ENCODE results near the gene ZNF76.
"Not testable (repeated sequence)": the region's sequence is repeated elsewhere in the genome, so short reads cannot be mapped to it uniquely, and the experiment has no call there.

Gene ZNF76

DNA sequence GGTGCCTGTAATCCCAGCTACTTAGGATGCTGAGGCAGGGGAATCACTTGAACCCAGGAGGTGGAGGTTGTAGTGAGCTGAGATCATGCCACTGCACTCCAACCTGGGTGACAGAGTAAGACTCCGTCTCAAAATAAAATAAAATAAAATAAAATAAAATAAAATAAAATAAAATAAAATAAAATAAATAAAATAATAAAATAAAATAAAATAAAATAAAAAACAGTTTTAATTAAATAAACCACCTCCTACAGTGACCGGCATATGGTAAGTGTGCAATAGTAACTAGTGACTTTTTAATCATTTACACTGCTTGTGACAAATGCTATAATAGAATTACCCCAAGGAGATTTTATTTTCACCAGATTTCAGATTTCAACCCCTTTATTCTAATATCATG is 49.0 kb downstream of the ZNF76 start:
- H3K27me3 ChIP-seq (ENCODE audit: control insufficient read depth in 5 of 5, insufficient read depth in 4 of 5, low read length in 5 of 5); H3K36me3 ChIP-seq (ENCODE audit: control insufficient read depth in 5 of 5, insufficient read depth in 5 of 5, low read length in 5 of 5); H3K27ac ChIP-seq (ENCODE audit: low read depth, low read length); H3K9me3 ChIP-seq (ENCODE audit: control insufficient read depth in 5 of 5, low read length in 5 of 5); H3K4me3 ChIP-seq (ENCODE audit: low read depth in 1 of 5, low read length in 5 of 5); H3K9ac ChIP-seq (ENCODE audit: low read length in 5 of 5): not testable (repeated sequence)
- peaks cover 0 to 22% (median 13%) of the 10 kb centered on the region in 5 donors for H3K4me1 ChIP-seq (ENCODE audit: control insufficient read depth in 5 of 5, insufficient read depth in 5 of 5, low read length in 5 of 5)

DNA sequence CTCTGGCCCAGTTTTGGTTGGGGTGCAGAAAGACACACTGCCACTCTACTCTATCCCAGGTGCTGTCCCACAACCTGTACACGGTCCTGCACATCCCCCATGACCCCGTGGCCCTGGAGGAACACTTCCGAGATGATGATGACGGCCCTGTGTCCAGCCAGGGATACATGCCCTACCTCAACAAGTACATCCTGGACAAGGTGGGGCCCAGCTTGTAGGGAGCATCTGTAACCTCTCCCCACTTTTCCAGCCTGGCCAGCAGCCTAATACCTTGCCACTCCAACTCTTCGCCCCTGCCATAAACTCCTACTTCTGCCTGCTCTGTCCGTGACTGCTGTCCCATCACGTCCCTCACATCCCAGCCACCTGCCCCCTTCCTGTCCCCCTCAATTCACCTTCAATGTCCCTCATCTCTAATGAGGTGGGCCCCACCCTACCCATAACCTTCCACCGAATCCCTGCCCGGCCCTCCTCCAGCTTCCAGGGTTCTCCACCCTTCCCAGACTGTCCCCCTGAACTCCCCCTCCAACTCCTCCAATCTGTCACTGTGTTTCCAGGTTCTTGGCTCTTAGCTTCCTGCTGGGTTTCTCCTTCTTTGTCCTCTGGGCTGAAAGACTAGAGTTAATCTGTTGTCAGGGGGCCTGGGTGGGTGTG is 50.2 kb downstream of the ZNF76 start:
- Histone ChIP-seq H3K4me3 (ENCODE audit: low read depth in 1 of 5, low read length in 5 of 5) (no peak overlapping the region), H3K9me3 (ENCODE audit: control insufficient read depth in 5 of 5, low read length in 5 of 5) (no peaks in the 10 kb centered on the region), H3K9ac (ENCODE audit: low read length in 5 of 5) (no peak overlapping the region), H3K4me1 (ENCODE audit: control insufficient read depth in 5 of 5, insufficient read depth in 5 of 5, low read length in 5 of 5) (peaks cover 0 to 22% (median 13%) of the 10 kb centered on the region in 5 donors), H3K27me3 (ENCODE audit: control insufficient read depth in 5 of 5, insufficient read depth in 4 of 5, low read length in 5 of 5) (no peaks in the 10 kb centered on the region), H3K27ac (ENCODE audit: low read depth, low read length) (no peak overlapping the region), H3K36me3 (ENCODE audit: control insufficient read depth in 5 of 5, insufficient read depth in 5 of 5, low read length in 5 of 5) (no peaks in the 10 kb centered on the region)

GRCh38 chr6:35310265-35310831 is 50.8 kb downstream of the ZNF76 start:
- peaks cover 0 to 22% (median 13%) of the 10 kb centered on the region in 5 donors for H3K4me1 ChIP-seq (ENCODE audit: control insufficient read depth in 5 of 5, insufficient read depth in 5 of 5, low read length in 5 of 5)
- H3K36me3 ChIP-seq (ENCODE audit: control insufficient read depth in 5 of 5, insufficient read depth in 5 of 5, low read length in 5 of 5): no peaks in the 10 kb centered on the region
- H3K4me3 ChIP-seq (ENCODE audit: low read depth in 1 of 5, low read length in 5 of 5): no peak overlapping the region
- no peak overlapping the region for H3K27ac ChIP-seq (ENCODE audit: low read depth, low read length)
- H3K9ac ChIP-seq (ENCODE audit: low read length in 5 of 5): no peak overlapping the region
- H3K27me3 ChIP-seq (ENCODE audit: control insufficient read depth in 5 of 5, insufficient read depth in 4 of 5, low read length in 5 of 5): no peaks in the 10 kb centered on the region
- no peaks in the 10 kb centered on the region for H3K9me3 ChIP-seq (ENCODE audit: control insufficient read depth in 5 of 5, low read length in 5 of 5)

- Histone ChIP-seq H3K4me1 (ENCODE audit: control insufficient read depth in 5 of 5, insufficient read depth in 5 of 5, low read length in 5 of 5) (peaks cover 0 to 22% (median 13%) of the 10 kb centered on the region in 5 donors), H3K27ac (ENCODE audit: low read depth, low read length) (no peak overlapping the region), H3K9me3 (ENCODE audit: control insufficient read depth in 5 of 5, low read length in 5 of 5) (no peaks in the 10 kb centered on the region), H3K9ac (ENCODE audit: low read length in 5 of 5) (no peak overlapping the region), H3K36me3 (ENCODE audit: control insufficient read depth in 5 of 5, insufficient read depth in 5 of 5, low read length in 5 of 5) (no peaks in the 10 kb centered on the region), H3K4me3 (ENCODE audit: low read depth in 1 of 5, low read length in 5 of 5) (no peak overlapping the region), H3K27me3 (ENCODE audit: control insufficient read depth in 5 of 5, insufficient read depth in 4 of 5, low read length in 5 of 5) (no peaks in the 10 kb centered on the region)
These were observed 52.0 kb downstream of the ZNF76 start for GRCh38 chr6:35311390-35312075.

- Histone ChIP-seq H3K27me3 (ENCODE audit: control insufficient read depth in 5 of 5, insufficient read depth in 4 of 5, low read length in 5 of 5) (no peaks in the 10 kb centered on the region), H3K9me3 (ENCODE audit: control insufficient read depth in 5 of 5, low read length in 5 of 5) (no peaks in the 10 kb centered on the region), H3K4me1 (ENCODE audit: control insufficient read depth in 5 of 5, insufficient read depth in 5 of 5, low read length in 5 of 5) (peaks cover 0 to 22% (median 13%) of the 10 kb centered on the region in 5 donors), H3K27ac (ENCODE audit: low read depth, low read length) (no peak overlapping the region), H3K36me3 (ENCODE audit: control insufficient read depth in 5 of 5, insufficient read depth in 5 of 5, low read length in 5 of 5) (no peaks in the 10 kb centered on the region), H3K4me3 (ENCODE audit: low read depth in 1 of 5, low read length in 5 of 5) (no peak overlapping the region), H3K9ac (ENCODE audit: low read length in 5 of 5) (no peak overlapping the region)
These were observed 52.7 kb downstream of the ZNF76 start for GRCh38 chr6:35312076-35312800.

DNA sequence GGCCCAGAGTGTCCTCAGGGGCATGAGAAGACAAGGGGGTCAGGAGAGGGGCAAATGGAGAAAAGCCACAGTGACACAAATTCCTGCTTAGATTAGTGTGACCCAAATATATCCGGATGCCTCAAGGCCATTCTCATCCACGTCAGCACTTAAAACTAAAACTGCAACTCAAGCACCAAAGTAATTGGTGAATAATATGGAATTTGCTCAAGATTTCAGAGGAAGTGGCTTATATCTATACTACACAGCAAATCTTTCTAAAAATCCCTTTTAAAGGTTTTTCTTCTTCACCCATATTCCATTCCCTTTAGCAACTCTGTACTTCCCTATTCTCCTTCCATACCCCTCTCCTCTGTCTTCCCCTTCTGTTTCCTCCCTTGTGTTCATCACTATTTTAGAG is 53.3 kb downstream of the ZNF76 start:
- no peak overlapping the region for H3K4me3 ChIP-seq (ENCODE audit: low read depth in 1 of 5, low read length in 5 of 5)
- no peak overlapping the region for H3K9ac ChIP-seq (ENCODE audit: low read length in 5 of 5)
- H3K27me3 ChIP-seq (ENCODE audit: control insufficient read depth in 5 of 5, insufficient read depth in 4 of 5, low read length in 5 of 5): no peaks in the 10 kb centered on the region
- H3K36me3 ChIP-seq (ENCODE audit: control insufficient read depth in 5 of 5, insufficient read depth in 5 of 5, low read length in 5 of 5): no peaks in the 10 kb centered on the region
- no peak overlapping the region for H3K27ac ChIP-seq (ENCODE audit: low read depth, low read length)
- peaks cover 0 to 26% (median 16%) of the 10 kb centered on the region in 5 donors for H3K4me1 ChIP-seq (ENCODE audit: control insufficient read depth in 5 of 5, insufficient read depth in 5 of 5, low read length in 5 of 5)
- no peaks in the 10 kb centered on the region for H3K9me3 ChIP-seq (ENCODE audit: control insufficient read depth in 5 of 5, low read length in 5 of 5)

DNA sequence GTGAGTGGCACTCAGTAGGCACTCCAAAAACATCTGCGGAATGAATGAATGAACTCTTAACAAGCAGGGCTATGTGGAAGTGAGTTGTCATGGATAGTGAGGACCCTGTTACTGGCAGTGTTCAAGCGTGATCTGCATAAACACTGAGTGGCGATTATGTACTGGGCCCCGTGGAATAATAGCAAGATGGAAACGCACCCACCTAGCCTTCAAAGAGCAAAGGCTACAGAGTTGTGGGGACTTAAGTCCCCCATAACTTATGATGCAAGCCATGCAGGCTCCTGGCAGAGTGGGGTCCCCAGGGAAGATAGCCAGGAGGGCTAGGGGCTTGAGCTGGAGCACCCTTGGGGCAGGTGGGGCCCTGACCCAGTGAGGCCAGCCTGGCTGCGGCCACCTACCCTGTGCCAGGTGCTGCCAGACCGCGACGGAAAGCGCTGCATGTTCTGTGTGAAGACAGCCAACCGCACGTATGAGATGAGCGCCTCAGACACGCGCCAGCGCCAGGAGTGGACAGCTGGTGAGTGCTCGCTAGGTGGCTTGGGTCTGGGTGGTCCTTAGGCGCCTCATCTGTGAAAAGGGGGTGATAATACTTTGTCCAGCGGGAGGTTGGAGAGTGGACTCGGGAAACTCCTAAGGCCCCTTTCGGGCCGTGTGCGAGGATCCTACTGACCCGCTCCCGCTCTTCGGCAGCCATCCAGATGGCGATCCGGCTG is 58.1 kb downstream of the ZNF76 start:
- H3K9ac ChIP-seq (ENCODE audit: low read length in 5 of 5): peak overlapping the region in 2 of 5 donors; percentile 22 to 64
- no peak overlapping the region for H3K27ac ChIP-seq (ENCODE audit: low read depth, low read length)
- H3K4me1 ChIP-seq (ENCODE audit: control insufficient read depth in 5 of 5, insufficient read depth in 5 of 5, low read length in 5 of 5): peaks cover 2 to 18% (median 14%) of the 10 kb centered on the region in 5 donors
- H3K4me3 ChIP-seq (ENCODE audit: low read depth in 1 of 5, low read length in 5 of 5): peak overlapping the region in 4 of 5 donors; percentile 69 to 80 (median 71)
- no peaks in the 10 kb centered on the region for H3K27me3 ChIP-seq (ENCODE audit: control insufficient read depth in 5 of 5, insufficient read depth in 4 of 5, low read length in 5 of 5)
- H3K9me3 ChIP-seq (ENCODE audit: control insufficient read depth in 5 of 5, low read length in 5 of 5): no peaks in the 10 kb centered on the region
- peaks cover 0 to 20% (median 0%) of the 10 kb centered on the region in 5 donors for H3K36me3 ChIP-seq (ENCODE audit: control insufficient read depth in 5 of 5, insufficient read depth in 5 of 5, low read length in 5 of 5)

- H3K9ac ChIP-seq (ENCODE audit: low read length in 5 of 5): peak overlapping the region in 2 of 5 donors; percentile 22 to 64
- peaks cover 2 to 15% (median 12%) of the 10 kb centered on the region in 5 donors for H3K4me1 ChIP-seq (ENCODE audit: control insufficient read depth in 5 of 5, insufficient read depth in 5 of 5, low read length in 5 of 5)
- H3K9me3 ChIP-seq (ENCODE audit: control insufficient read depth in 5 of 5, low read length in 5 of 5): no peaks in the 10 kb centered on the region
- H3K27ac ChIP-seq (ENCODE audit: low read depth, low read length): no peak overlapping the region
- H3K4me3 ChIP-seq (ENCODE audit: low read depth in 1 of 5, low read length in 5 of 5): peak overlapping the region; percentile 67 to 80 (median 71)
- H3K36me3 ChIP-seq (ENCODE audit: control insufficient read depth in 5 of 5, insufficient read depth in 5 of 5, low read length in 5 of 5): peaks cover 0 to 21% (median 0%) of the 10 kb centered on the region in 5 donors
- H3K27me3 ChIP-seq (ENCODE audit: control insufficient read depth in 5 of 5, insufficient read depth in 4 of 5, low read length in 5 of 5): no peaks in the 10 kb centered on the region
These were observed 58.9 kb downstream of the ZNF76 start for GRCh38 chr6:35318196-35319171.

Measured in subcutaneous abdominal adipose tissue (tissue), 5 donors.